Fibroblast of villous mesenchyme (primary cell): ENCODE results near the gene ANKRD31. TPM values are rescaled to one million over a fixed set of nuclear protein-coding genes. Genes with fewer than 3 reads are reported as not detected.

Source experiments
- DNase-seq: peaks from one replicate; pipeline ENCODE4 v3.0.0-alpha.2; 2010; ENCODE audit warnings: low read depth
- H3K4me3 ChIP-seq: 2 replicates; pipeline ENCODE4 v1.5.1; 2011; ENCODE audit warnings: low read depth, mild to moderate bottlenecking, low read length
- CTCF ChIP-seq: IDR thresholded peaks from 2 replicates; pipeline ENCODE4 v1.5.1; 2012; ENCODE audit warnings: low read depth, mild to moderate bottlenecking, low read length; ENCODE audit not compliant: insufficient read depth
- small RNA-seq: library from RNA; depleted of rRNA; stranded (forward); fragments of <200 nt; gene quantifications from one replicate; pipeline ENCODE3, GENCODE V24; 2012
- total RNA-seq: library from RNA; depleted of rRNA; stranded (reverse); fragments of >200 nt; gene quantifications from 2 replicates; pipeline ENCODE4 v1.2.3, GENCODE V29; 2012

The ANKRD31 gene
- total RNA-seq, 1 donor = under 0.01 TPM

DNA sequence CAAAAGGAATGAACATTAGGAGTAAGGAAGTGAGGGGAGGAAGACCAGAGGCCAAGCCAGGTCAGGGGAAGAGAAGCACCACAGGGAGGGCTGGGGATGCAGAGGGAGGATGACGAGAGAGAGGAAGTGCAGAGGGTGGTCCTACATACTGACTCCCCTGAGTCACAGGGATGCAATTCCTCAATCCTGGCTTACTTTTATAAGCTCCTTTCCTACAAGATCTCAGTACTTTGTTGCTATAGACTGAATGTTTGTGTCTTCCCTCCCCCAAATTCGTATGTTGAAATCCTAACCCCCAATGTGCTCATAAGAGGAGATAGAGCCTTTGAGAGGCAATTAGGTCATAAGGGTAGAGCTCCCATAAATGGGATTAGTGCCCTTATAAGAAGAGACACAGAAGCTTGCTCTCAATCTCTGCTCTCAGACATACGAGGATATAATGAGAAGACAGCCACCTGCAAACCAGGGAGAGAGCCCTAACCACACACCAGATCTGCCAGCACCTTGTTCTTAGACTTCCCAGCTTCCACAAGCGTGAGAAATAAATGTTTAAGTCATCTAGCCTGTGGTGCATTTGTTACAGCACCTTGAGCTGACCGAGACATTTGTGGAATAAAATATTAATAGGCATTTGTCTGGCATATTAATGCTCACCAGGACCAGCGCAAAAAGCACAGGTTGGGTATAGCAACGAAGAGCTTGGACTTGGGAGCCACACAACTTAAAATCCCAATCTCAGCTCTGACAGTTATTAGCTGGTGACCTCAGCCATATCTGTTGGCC, 217.7 kb downstream of the ANKRD31 start:
- no peak overlapping the region for H3K4me3 ChIP-seq
- no peak for TF ChIP-seq CTCF
- peak; percentile 20 for DNase-seq

Small RNA genes lying within 50 kb of the gene (small RNA-seq; reads per million reads assigned to genes)
- gene SUMO2P5 = not detected

Other genes starting within 250 kb of the ANKRD31 start
- gene GCNT4, start 184.3 kb downstream of the ANKRD31 start, total RNA-seq = 10.6 and 46.2 TPM in 2 replicates
- 166 and 198 TPM in 2 replicates for gene HMGCR, start 100.3 kb upstream of the ANKRD31 start, total RNA-seq